Prostate gland (tissue), 2 donors: ENCODE results near the gene SRGAP3.

Experiments
- POLR2A ChIP-seq: fragments of 450-650 bp; IDR thresholded peaks from one replicate; pipeline ENCODE4 v1.6.1; 2016; ENCODE audit warnings: antibody characterized with exemption, mild to moderate bottlenecking
- POLR2AphosphoS5 ChIP-seq: sonication (generic); formaldehyde crosslinking; IDR thresholded peaks from one replicate; pipeline ENCODE4 v1.6.1; 2017; ENCODE audit warnings: antibody characterized with exemption
- TF ChIP-seq, protein P1 (sequence below), 4 experiments: fragments of 200-600 bp in 2 of 4; fragments of 450-650 bp in 2 of 4; sonication (generic) in 2 of 4; IDR thresholded peaks; 1 replicate in 3 of 4; 2 replicates in 1 of 4; pipeline ENCODE4 v1.5.1; 2016 to 2019; ENCODE audit warnings: antibody characterized with exemption in 4 of 4, mild to moderate bottlenecking in 2 of 4, moderate library complexity in 2 of 4

DNA sequence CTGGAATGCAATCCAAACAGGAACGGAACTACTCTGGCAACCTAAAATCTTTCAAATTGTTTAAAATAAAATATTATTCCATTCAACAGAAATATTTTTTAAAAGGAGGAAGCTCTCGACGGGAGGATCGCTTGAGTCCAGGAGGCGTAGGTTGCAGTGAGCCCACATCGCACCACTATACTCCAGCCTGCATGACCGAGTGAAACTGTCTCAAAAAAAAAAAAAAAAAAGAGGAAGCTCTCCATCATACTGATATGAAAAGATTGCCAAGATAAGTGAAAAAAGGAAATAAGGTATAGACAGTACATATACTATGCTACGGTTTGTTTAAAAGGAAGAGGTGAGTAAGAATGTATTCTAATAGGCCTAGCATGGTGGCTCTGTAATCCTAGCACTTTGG is 289.8 kb downstream of the SRGAP3 start:
- TF ChIP-seq POLR2A (no peak), POLR2AphosphoS5 (no peak)
- TF ChIP-seq, protein P1, sequence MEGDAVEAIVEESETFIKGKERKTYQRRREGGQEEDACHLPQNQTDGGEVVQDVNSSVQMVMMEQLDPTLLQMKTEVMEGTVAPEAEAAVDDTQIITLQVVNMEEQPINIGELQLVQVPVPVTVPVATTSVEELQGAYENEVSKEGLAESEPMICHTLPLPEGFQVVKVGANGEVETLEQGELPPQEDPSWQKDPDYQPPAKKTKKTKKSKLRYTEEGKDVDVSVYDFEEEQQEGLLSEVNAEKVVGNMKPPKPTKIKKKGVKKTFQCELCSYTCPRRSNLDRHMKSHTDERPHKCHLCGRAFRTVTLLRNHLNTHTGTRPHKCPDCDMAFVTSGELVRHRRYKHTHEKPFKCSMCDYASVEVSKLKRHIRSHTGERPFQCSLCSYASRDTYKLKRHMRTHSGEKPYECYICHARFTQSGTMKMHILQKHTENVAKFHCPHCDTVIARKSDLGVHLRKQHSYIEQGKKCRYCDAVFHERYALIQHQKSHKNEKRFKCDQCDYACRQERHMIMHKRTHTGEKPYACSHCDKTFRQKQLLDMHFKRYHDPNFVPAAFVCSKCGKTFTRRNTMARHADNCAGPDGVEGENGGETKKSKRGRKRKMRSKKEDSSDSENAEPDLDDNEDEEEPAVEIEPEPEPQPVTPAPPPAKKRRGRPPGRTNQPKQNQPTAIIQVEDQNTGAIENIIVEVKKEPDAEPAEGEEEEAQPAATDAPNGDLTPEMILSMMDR (IDR thresholded peaks at IDR 0.05): no peak
